Right lobe of liver (tissue), 6 donors: ENCODE results near the gene EFHD1. TPM values are rescaled to one million over a fixed set of nuclear protein-coding genes. Genes with fewer than 3 reads are reported as not detected.
"Not testable (repeated sequence)": the region's sequence is repeated elsewhere in the genome, so short reads cannot be mapped to it uniquely, and the experiment has no call there.

ENCODE experiments used
- ATAC-seq, 4 donors: fragments of 200-7000 bp; cut with Tn5 transposase; one replicate each; pipeline ENCODE4 v1.9.1; 2020; ENCODE audit warnings: mild to moderate bottlenecking in 4 of 4, moderate library complexity in 4 of 4
- DNase-seq, 3 donors: peaks; one replicate each; pipeline ENCODE4 v3.0.0-alpha.2; 2020
- H3K27ac ChIP-seq, 3 donors: fragments of 200-600 bp; one replicate each; pipeline ENCODE4 v1.8.0; 2022
- H3K27me3 ChIP-seq, 2 donors: fragments of 200-600 bp; one replicate each; pipeline ENCODE4 v1.8.0; 2022
- H3K36me3 ChIP-seq, 4 donors: fragments of 200-600 bp; sonication (generic) in 1 of 4; one replicate each; pipeline versions ENCODE4 v1.5.1 to v1.8.0; 2017 to 2022; ENCODE audit warnings: control low read depth in 1 of 4
- H3K4me1 ChIP-seq, 4 donors: fragments of 200-600 bp; sonication (generic) in 1 of 4; one replicate each; pipeline versions ENCODE4 v1.5.1 to v1.8.0; 2017 to 2022; ENCODE audit warnings: control low read depth in 1 of 4
- H3K4me3 ChIP-seq, 3 donors: fragments of 200-600 bp; one replicate each; pipeline ENCODE4 v1.8.0; 2022
- H3K9me3 ChIP-seq, 4 donors: fragments of 200-600 bp; sonication (generic) in 1 of 4; one replicate each; pipeline versions ENCODE4 v1.5.1 to v1.8.0; 2017 to 2022; ENCODE audit warnings: control low read depth in 1 of 4
- CTCF ChIP-seq, 4 donors: fragments of 200-600 bp in 3 of 4; fragments of 450-650 bp in 1 of 4; IDR thresholded peaks; one replicate each; pipeline versions ENCODE4 v1.5.1 to v1.8.0; 2016 to 2022; ENCODE audit warnings: antibody characterized with exemption in 4 of 4, mild to moderate bottlenecking in 2 of 4
- POLR2A ChIP-seq: fragments of 450-650 bp; IDR thresholded peaks from one replicate; pipeline ENCODE4 v1.6.1; 2017; ENCODE audit warnings: antibody characterized with exemption, mild to moderate bottlenecking
- WGBS: methylation state at CpG from one replicate; pipeline ENCODE4 v1.1.6; 2018; ENCODE audit warnings: low coverage, low lambda C conversion rate; ENCODE audit not compliant: insufficient coverage; ENCODE audit errors: missing lambda C conversion rate; 5-methylcytosine and 5-hydroxymethylcytosine counted together
- intact Hi-C, 2 donors: fragments of 100-400 bp; cut with DNase I; formaldehyde crosslinking; loops; one replicate each; pipeline versions ENCODE4 v1.11.2 to v1.14.1; 2022
- total RNA-seq, 6 experiments: library from RNA; depleted of rRNA in 2 of 6; stranded (reverse); fragments of >200 nt in 2 of 6; fragmentation: NEBNext Ultra II Directional in 3 of 6; extraction: Animal tissue kit (Norgen Biotek cat#: 25700) in 3 of 6; gene quantifications; one replicate each; pipeline versions ENCODE4 v1.1.0 to v1.2.4, GENCODE V29; 2016 to 2023
- donor health status: DM: no; HTN: yes; CAD: no.
- donor health status: DM: no; HTN: no; CAD: no.
- donor health status: DM: no; HTN: no; CAD: no.
- donor health status: DM: no; HTN: yes; CAD: no.
- donor health status: DM: no; HTN: yes; CAD: no.

Gene EFHD1
- total RNA-seq, 6 experiments from 2014 or later = 7.3 to 30.3 (median 10.7) TPM

- H3K27ac ChIP-seq = no peak overlapping the region
- no peak overlapping the region for H3K4me3 ChIP-seq
- no peaks in the 10 kb centered on the region for H3K27me3 ChIP-seq
- H3K36me3 ChIP-seq = no peaks in the 10 kb centered on the region
- WGBS = 92% methylated on average over 4 of the region's 10 CpGs
- H3K4me1 ChIP-seq = peaks cover 0 to under 1% (median 0%) of the 10 kb centered on the region in 4 donors
- no peak for ATAC-seq
- DNase-seq = no peak
- intact Hi-C loops = no loop called here
- no peaks in the 10 kb centered on the region for H3K9me3 ChIP-seq
- TF ChIP-seq POLR2A (no peak), CTCF (IDR thresholded peaks at IDR 0.05) (no peak)
Measured at GRCh38 chr2:232675381-232675780, 42.0 kb downstream of the EFHD1 start.

GRCh38 chr2:232680006-232680405 lies 46.6 kb downstream of the EFHD1 start:
- no peak for DNase-seq
- H3K27ac ChIP-seq = no peak overlapping the region
- TF ChIP-seq CTCF (IDR thresholded peaks at IDR 0.05) (no peak), POLR2A (no peak)
- H3K36me3 ChIP-seq = no peaks in the 10 kb centered on the region
- no peak overlapping the region for H3K4me3 ChIP-seq
- 100% methylated on average over 2 of the region's 7 CpGs for WGBS
- no peaks in the 10 kb centered on the region for H3K9me3 ChIP-seq
- intact Hi-C loops = no loop called here
- H3K27me3 ChIP-seq = no peaks in the 10 kb centered on the region
- ATAC-seq = no peak
- no peaks in the 10 kb centered on the region for H3K4me1 ChIP-seq

- TF ChIP-seq POLR2A (no peak), CTCF (IDR thresholded peaks at IDR 0.05) (no peak)
- Histone ChIP-seq H3K27me3 (no peaks in the 10 kb centered on the region), H3K9me3 (no peaks in the 10 kb centered on the region), H3K27ac (no peak overlapping the region), H3K36me3 (no peaks in the 10 kb centered on the region), H3K4me3 (no peak overlapping the region), H3K4me1 (no peaks in the 10 kb centered on the region)
- WGBS = 83% methylated on average over 4 of the region's 10 CpGs
- ATAC-seq (peak in 1 of 4 donors; percentile 47), DNase-seq (no peak)
- intact Hi-C loops = no loop called here
Measured at GRCh38 chr2:232681527-232681926, 48.1 kb downstream of the EFHD1 start.

GRCh38 chr2:232683368-232683767 lies 50.0 kb downstream of the EFHD1 start:
- DNase-seq = no peak
- no peaks in the 10 kb centered on the region for H3K36me3 ChIP-seq
- no peak for ATAC-seq
- TF ChIP-seq CTCF (IDR thresholded peaks at IDR 0.05) = no peak
- TF ChIP-seq POLR2A = no peak
- H3K27me3 ChIP-seq = no peaks in the 10 kb centered on the region
- no peak overlapping the region for H3K4me3 ChIP-seq
- H3K27ac ChIP-seq = no peak overlapping the region
- intact Hi-C loops = no loop called here
- WGBS = 67% methylated on average over 1 of the region's 1 CpG
- H3K9me3 ChIP-seq = no peaks in the 10 kb centered on the region
- no peaks in the 10 kb centered on the region for H3K4me1 ChIP-seq

DNA sequence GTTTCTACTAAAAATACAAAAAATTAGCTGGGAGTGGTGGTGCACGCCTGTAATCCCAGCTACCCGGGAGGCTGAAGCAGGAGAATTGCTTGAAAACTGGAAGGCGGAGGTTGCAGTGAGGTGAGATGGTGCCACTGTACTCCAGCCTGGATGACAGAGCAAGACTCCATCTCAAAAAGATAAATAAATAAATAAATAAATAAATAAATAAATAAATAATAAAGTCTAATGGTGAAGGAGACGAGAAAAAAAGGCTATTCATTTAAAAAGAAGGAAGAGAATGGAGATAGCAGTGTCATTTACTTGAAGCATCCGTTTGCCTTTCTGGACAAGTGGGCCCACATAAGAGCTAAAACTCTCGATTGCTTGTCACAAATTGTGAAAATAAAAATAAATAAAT lies 52.0 kb downstream of the EFHD1 start:
- H3K36me3 ChIP-seq, ATAC-seq, intact Hi-C loops, H3K4me1 ChIP-seq, H3K27me3 ChIP-seq, H3K4me3 ChIP-seq, H3K27ac ChIP-seq, DNase-seq, H3K9me3 ChIP-seq: not testable (repeated sequence)
- 90% methylated on average over 6 of the region's 6 CpGs for WGBS
